CD4-positive, alpha-beta T cell (primary cell): ENCODE results near the gene JHY. TPM values are rescaled to one million over a fixed set of nuclear protein-coding genes. Genes with fewer than 3 reads are reported as not detected.

ENCODE experiments used
- ATAC-seq: fragments of 200-7000 bp; cut with Tn5 transposase; one replicate; pipeline ENCODE4 v1.10.0; 2022; ENCODE audit warnings: mild to moderate bottlenecking; ENCODE audit not compliant: poor library complexity
- CTCF ChIA-PET: fragments of 350-600 bp; sonication (Branson Sonifier 250); formaldehyde crosslinking; loops from one replicate; lab custom pipeline; 2021; ENCODE audit warnings: antibody characterized with exemption, inconsistent platforms; lab: Charles Lee
- POLR2A ChIA-PET: fragments of 350-600 bp; sonication (Branson Sonifier 250); formaldehyde crosslinking; loops from one replicate; lab custom pipeline; 2021; ENCODE audit warnings: antibody characterized with exemption, inconsistent platforms; lab: Charles Lee
- DNase-seq, 14 experiments: peaks; one replicate each; pipeline ENCODE4 v3.0.0-alpha.2; 2013 to 2020; ENCODE audit warnings: mixed read lengths in 2 of 14
- H3K27ac ChIP-seq, 2 donors: one replicate each; pipeline versions ENCODE4 v1.5.1 to v1.7.0; 2013; ENCODE audit warnings: low read length in 2 of 2, low read depth in 1 of 2, mild to moderate bottlenecking in 1 of 2
- H3K27me3 ChIP-seq, 2 experiments: 1 replicate in 1 of 2; 2 replicates in 1 of 2; pipeline versions ENCODE4 v1.6.1 to v1.7.0; 2013; ENCODE audit warnings: low read length in 2 of 2, control low read depth in 1 of 2, mild to moderate bottlenecking in 1 of 2, moderate library complexity in 1 of 2; ENCODE audit not compliant: insufficient read depth in 2 of 2, control insufficient read depth in 1 of 2
- H3K36me3 ChIP-seq: one replicate; pipeline ENCODE4 v1.6.1; 2013; ENCODE audit warnings: low read length, control low read depth; ENCODE audit not compliant: insufficient read depth
- H3K4me1 ChIP-seq: one replicate; pipeline ENCODE4 v1.6.1; 2013; ENCODE audit warnings: low read length, control low read depth; ENCODE audit not compliant: insufficient read depth
- H3K4me3 ChIP-seq: one replicate; pipeline ENCODE4 v1.5.1; 2013; ENCODE audit warnings: mild to moderate bottlenecking, low read length, moderate library complexity
- H3K9me3 ChIP-seq, 2 experiments: 1 replicate in 1 of 2; 2 replicates in 1 of 2; pipeline versions ENCODE4 v1.6.1 to v1.7.0; 2013; ENCODE audit warnings: low read length in 2 of 2, mild to moderate bottlenecking in 2 of 2, control low read depth in 1 of 2, moderate library complexity in 1 of 2; ENCODE audit not compliant: control insufficient read depth in 1 of 2, insufficient read depth in 1 of 2
- H3K27ac Mint-ChIP-seq: one replicate; pipeline ENCODE4 v1.8.0; 2020; ENCODE audit warnings: mixed read lengths
- H3K27me3 Mint-ChIP-seq: one replicate; pipeline ENCODE4 v1.8.0; 2021; ENCODE audit warnings: mixed read lengths
- H3K36me3 Mint-ChIP-seq: one replicate; pipeline ENCODE4 v1.8.0; 2021; ENCODE audit warnings: low read depth, mixed read lengths
- H3K4me1 Mint-ChIP-seq: one replicate; pipeline ENCODE4 v1.8.0; 2021; ENCODE audit warnings: low read depth, mixed read lengths
- H3K4me3 Mint-ChIP-seq: one replicate; pipeline ENCODE4 v1.8.0; 2020; ENCODE audit warnings: mild to moderate bottlenecking, mixed read lengths
- H3K9me3 Mint-ChIP-seq: one replicate; pipeline ENCODE4 v1.8.0; 2020; ENCODE audit warnings: mixed read lengths
- CTCF ChIP-seq: fragments of 200-600 bp; IDR thresholded peaks from one replicate; pipeline ENCODE4 v1.8.0; 2022; ENCODE audit warnings: antibody characterized with exemption, mild to moderate bottlenecking
- intact Hi-C, 2 experiments: fragments of 100-400 bp; cut with DNase I in 1 of 2; cut with micrococcal nuclease in 1 of 2; formaldehyde crosslinking; loops; one replicate each; pipeline versions ENCODE4 v1.15.1 to v1.9.0; 2023 to 2025; cut with DNase I, micrococcal nuclease
- total RNA-seq, 174 experiments: library from RNA in 2 of 174; stranded (reverse) in 2 of 174; gene quantifications; one replicate each; pipeline ENCODE4 v1.2.3 and lab custom pipeline; 2021 to 2026

The JHY gene
- total RNA-seq, 2 experiments from 2014 or later = 4.6 to 4.7 TPM

GRCh38 chr11:122917311-122917710, 34.8 kb downstream of the JHY start:
- H3K9me3 ChIP-seq = no peaks in the 10 kb centered on the region
- CTCF ChIA-PET = no interaction called here
- H3K4me3 Mint-ChIP-seq = no peak overlapping the region
- POLR2A ChIA-PET = no interaction called here
- DNase-seq = no peak
- no peaks in the 10 kb centered on the region for H3K27me3 ChIP-seq
- no peak for TF ChIP-seq CTCF
- H3K9me3 Mint-ChIP-seq = no peaks in the 10 kb centered on the region
- no peak overlapping the region for H3K27ac Mint-ChIP-seq
- H3K36me3 ChIP-seq = no peaks in the 10 kb centered on the region
- ATAC-seq = no peak
- H3K27me3 Mint-ChIP-seq = no peaks in the 10 kb centered on the region
- no peak overlapping the region for H3K27ac ChIP-seq
- H3K4me1 ChIP-seq = no peaks in the 10 kb centered on the region
- no peak overlapping the region for H3K4me3 ChIP-seq
- no peaks in the 10 kb centered on the region for H3K36me3 Mint-ChIP-seq
- intact Hi-C loops = no loop called here
- no peaks in the 10 kb centered on the region for H3K4me1 Mint-ChIP-seq

- H3K4me3 Mint-ChIP-seq = no peak overlapping the region
- DNase-seq (no peak), ATAC-seq (no peak)
- no peaks in the 10 kb centered on the region for H3K4me1 ChIP-seq
- no peak overlapping the region for H3K4me3 ChIP-seq
- intact Hi-C loops = no loop called here
- no peak overlapping the region for H3K27ac Mint-ChIP-seq
- H3K9me3 ChIP-seq = no peaks in the 10 kb centered on the region
- H3K9me3 Mint-ChIP-seq = no peaks in the 10 kb centered on the region
- H3K27me3 ChIP-seq = no peaks in the 10 kb centered on the region
- peaks cover 4% of the 10 kb centered on the region for H3K36me3 Mint-ChIP-seq
- no peaks in the 10 kb centered on the region for H3K36me3 ChIP-seq
- ChIA-PET CTCF (no interaction called here), POLR2A (no interaction called here)
- TF ChIP-seq CTCF = no peak
- no peaks in the 10 kb centered on the region for H3K27me3 Mint-ChIP-seq
- no peak overlapping the region for H3K27ac ChIP-seq
- H3K4me1 Mint-ChIP-seq = no peaks in the 10 kb centered on the region
These were observed 36.2 kb downstream of the JHY start for GRCh38 chr11:122918734-122919133.

- no peak for DNase-seq
- no peak for ATAC-seq
- Mint-ChIP-seq H3K27ac (no peak overlapping the region), H3K36me3 (peaks cover 10% of the 10 kb centered on the region), H3K4me3 (no peak overlapping the region), H3K4me1 (no peaks in the 10 kb centered on the region), H3K9me3 (no peaks in the 10 kb centered on the region), H3K27me3 (no peaks in the 10 kb centered on the region)
- CTCF ChIA-PET = no interaction called here
- Histone ChIP-seq H3K4me1 (no peaks in the 10 kb centered on the region), H3K9me3 (no peaks in the 10 kb centered on the region), H3K4me3 (no peak overlapping the region), H3K36me3 (peaks cover 3% of the 10 kb centered on the region), H3K27me3 (no peaks in the 10 kb centered on the region), H3K27ac (no peak overlapping the region)
- no peak for TF ChIP-seq CTCF
- intact Hi-C loops = no loop called here
- POLR2A ChIA-PET = no interaction called here
These were observed 38.0 kb downstream of the JHY start for GRCh38 chr11:122920579-122920978.
